ENCODE results near the gene IL21.
"Not testable (repeated sequence)": the region's sequence is repeated elsewhere in the genome, so short reads cannot be mapped to it uniquely, and the experiment has no call there.

The IL21 gene

GRCh38 chr4:122576261-122577188 is 44.3 kb downstream of the IL21 start:
- DNase-seq = peak; percentile 52

- DNase-seq = not testable (repeated sequence)
These were observed 46.5 kb downstream of the IL21 start for GRCh38 chr4:122574347-122574746.

- no peak for DNase-seq
These were observed 58.4 kb downstream of the IL21 start for GRCh38 chr4:122562449-122562848.
